ENCODE results near the gene LCK.
"Not testable (repeated sequence)": the region's sequence is repeated elsewhere in the genome, so short reads cannot be mapped to it uniquely, and the experiment has no call there.

Gene LCK

GRCh38 chr1:32274646-32275340 is 23.7 kb downstream of the LCK start:
- no peak for DNase-seq (ENCODE audit: low read depth)

- no peak for DNase-seq (ENCODE audit: low read depth)
Measured at GRCh38 chr1:32275424-32275823, 24.4 kb downstream of the LCK start.

GRCh38 chr1:32276032-32276782 is 25.1 kb downstream of the LCK start:
- DNase-seq (ENCODE audit: low read depth): no peak

- not testable (repeated sequence) for DNase-seq (ENCODE audit: low read depth)
Measured at GRCh38 chr1:32284777-32285176, 33.7 kb downstream of the LCK start.

GRCh38 chr1:32285658-32286057 is 34.6 kb downstream of the LCK start:
- no peak for DNase-seq (ENCODE audit: low read depth)

GRCh38 chr1:32286763-32287162 is 35.7 kb downstream of the LCK start:
- no peak for DNase-seq (ENCODE audit: low read depth)

GRCh38 chr1:32289256-32289655 is 38.2 kb downstream of the LCK start:
- DNase-seq (ENCODE audit: low read depth): no peak

GRCh38 chr1:32291145-32291707 is 40.2 kb downstream of the LCK start:
- no peak for DNase-seq (ENCODE audit: low read depth)

GRCh38 chr1:32291708-32292538 is 40.9 kb downstream of the LCK start, which contains the start of gene HDAC1:
Gene HDAC1, plus strand, starts transcription at chr1:32292083. Its CDS starts 87 bp downstream, at chr1:32292170.
- peak; percentile 92 for DNase-seq (ENCODE audit: low read depth)

GRCh38 chr1:32298211-32298610 is 47.1 kb downstream of the LCK start:
- not testable (repeated sequence) for DNase-seq (ENCODE audit: low read depth)

- DNase-seq (ENCODE audit: low read depth): no peak
Measured at GRCh38 chr1:32299327-32299726, 48.3 kb downstream of the LCK start.

- no peak for DNase-seq (ENCODE audit: low read depth)
Measured at GRCh38 chr1:32303358-32303757, 52.3 kb downstream of the LCK start.

- DNase-seq (ENCODE audit: low read depth): no peak
Measured at GRCh38 chr1:32303997-32304622, 53.0 kb downstream of the LCK start.

- DNase-seq (ENCODE audit: low read depth): no peak
Measured at GRCh38 chr1:32305310-32305709, 54.2 kb downstream of the LCK start.

GRCh38 chr1:32307324-32307723 is 56.3 kb downstream of the LCK start:
- DNase-seq (ENCODE audit: low read depth): peak; percentile 55

GRCh38 chr1:32309960-32310359 is 58.9 kb downstream of the LCK start:
- no peak for DNase-seq (ENCODE audit: low read depth)

GRCh38 chr1:32311709-32312393 is 60.8 kb downstream of the LCK start:
- DNase-seq (ENCODE audit: low read depth): no peak

- no peak for DNase-seq (ENCODE audit: low read depth)
Measured at GRCh38 chr1:32316903-32317277, 65.8 kb downstream of the LCK start.

GRCh38 chr1:32318127-32318869 is 67.2 kb downstream of the LCK start:
- DNase-seq (ENCODE audit: low read depth): no peak

- no peak for DNase-seq (ENCODE audit: low read depth)
Measured at GRCh38 chr1:32321712-32322291, 70.7 kb downstream of the LCK start.

Data from fibroblast of gingiva (primary cell).